Measurements from ENCODE around the gene MMP1.

GRCh38 chr11:102792604-102793003 lies 5.4 kb downstream of the MMP1 start:
- TF ChIP-seq CTCF (IDR thresholded peaks at IDR 0.05), result no peak
- no peak for TF ChIP-seq ZFX (IDR thresholded peaks at IDR 0.05; ENCODE audit: borderline replicate concordance)
